ENCODE results near the gene TPMT. TPM values are rescaled to one million over a fixed set of nuclear protein-coding genes. Genes with fewer than 3 reads are reported as not detected.

Gene TPMT
- total RNA-seq, 4 donors from 2014 or later = 6.7 to 14.4 (median 9.7) TPM

- 63% methylated on average over 2 of the region's 2 CpGs for WGBS
- no peaks in the 10 kb centered on the region for H3K9me3 ChIP-seq
- H3K27ac ChIP-seq = no peak overlapping the region
- DNase-seq (ENCODE audit: low spot score in 2 of 2) = no peak
- H3K4me3 ChIP-seq = no peak overlapping the region
- no peaks in the 10 kb centered on the region for H3K27me3 ChIP-seq
- H3K4me1 ChIP-seq = peaks cover 3% of the 10 kb centered on the region
- TF ChIP-seq, protein P1, sequence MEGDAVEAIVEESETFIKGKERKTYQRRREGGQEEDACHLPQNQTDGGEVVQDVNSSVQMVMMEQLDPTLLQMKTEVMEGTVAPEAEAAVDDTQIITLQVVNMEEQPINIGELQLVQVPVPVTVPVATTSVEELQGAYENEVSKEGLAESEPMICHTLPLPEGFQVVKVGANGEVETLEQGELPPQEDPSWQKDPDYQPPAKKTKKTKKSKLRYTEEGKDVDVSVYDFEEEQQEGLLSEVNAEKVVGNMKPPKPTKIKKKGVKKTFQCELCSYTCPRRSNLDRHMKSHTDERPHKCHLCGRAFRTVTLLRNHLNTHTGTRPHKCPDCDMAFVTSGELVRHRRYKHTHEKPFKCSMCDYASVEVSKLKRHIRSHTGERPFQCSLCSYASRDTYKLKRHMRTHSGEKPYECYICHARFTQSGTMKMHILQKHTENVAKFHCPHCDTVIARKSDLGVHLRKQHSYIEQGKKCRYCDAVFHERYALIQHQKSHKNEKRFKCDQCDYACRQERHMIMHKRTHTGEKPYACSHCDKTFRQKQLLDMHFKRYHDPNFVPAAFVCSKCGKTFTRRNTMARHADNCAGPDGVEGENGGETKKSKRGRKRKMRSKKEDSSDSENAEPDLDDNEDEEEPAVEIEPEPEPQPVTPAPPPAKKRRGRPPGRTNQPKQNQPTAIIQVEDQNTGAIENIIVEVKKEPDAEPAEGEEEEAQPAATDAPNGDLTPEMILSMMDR (IDR thresholded peaks at IDR 0.05) = no peak
- no peak for TF ChIP-seq POLR2AphosphoS5 (IDR thresholded peaks at IDR 0.05)
- TF ChIP-seq EP300 (IDR thresholded peaks at IDR 0.05) = no peak
- TF ChIP-seq POLR2A (IDR thresholded peaks at IDR 0.05) = no peak
- no peaks in the 10 kb centered on the region for H3K36me3 ChIP-seq
These were observed 53.0 kb downstream of the TPMT start for GRCh38 chr6:18101873-18102272.

GRCh38 chr6:18101271-18101670 lies 53.6 kb downstream of the TPMT start:
- H3K27ac ChIP-seq = no peak overlapping the region
- TF ChIP-seq POLR2A (IDR thresholded peaks at IDR 0.05) (no peak), POLR2AphosphoS5 (IDR thresholded peaks at IDR 0.05) (no peak)
- peaks cover 3% of the 10 kb centered on the region for H3K4me1 ChIP-seq
- H3K4me3 ChIP-seq = no peak overlapping the region
- H3K9me3 ChIP-seq = no peaks in the 10 kb centered on the region
- DNase-seq (ENCODE audit: low spot score in 2 of 2) = no peak
- H3K36me3 ChIP-seq = no peaks in the 10 kb centered on the region
- 100% methylated on average over 1 of the region's 1 CpG for WGBS
- H3K27me3 ChIP-seq = no peaks in the 10 kb centered on the region

DNA sequence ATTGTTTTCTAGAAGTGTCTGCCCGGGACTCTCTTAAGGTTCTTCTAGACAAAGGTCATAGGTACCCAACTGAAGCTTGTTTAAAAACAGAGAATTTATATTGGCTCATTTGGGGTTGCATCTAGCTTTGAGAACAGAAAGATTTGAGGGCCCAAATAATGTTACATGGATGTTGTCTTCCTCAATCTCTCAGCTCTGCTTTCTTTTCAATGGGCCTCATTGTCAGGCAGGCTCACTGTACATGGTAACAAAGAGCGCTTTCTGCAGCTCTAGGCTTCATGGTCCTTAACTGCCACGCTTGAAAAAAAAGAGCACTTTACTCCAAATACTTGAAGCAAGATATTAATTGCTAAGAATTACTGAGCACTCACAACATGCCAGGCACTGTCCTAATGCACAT lies 54.6 kb downstream of the TPMT start:
- H3K36me3 ChIP-seq = no peaks in the 10 kb centered on the region
- no peak for TF ChIP-seq POLR2A (IDR thresholded peaks at IDR 0.05)
- TF ChIP-seq POLR2AphosphoS5 (IDR thresholded peaks at IDR 0.05) = no peak
- TF ChIP-seq, protein P1 (IDR thresholded peaks at IDR 0.05) = no peak
- TF ChIP-seq EP300 (IDR thresholded peaks at IDR 0.05) = no peak
- 86% methylated on average over 3 of the region's 3 CpGs for WGBS
- peaks cover 3% of the 10 kb centered on the region for H3K4me1 ChIP-seq
- no peak overlapping the region for H3K27ac ChIP-seq
- no peaks in the 10 kb centered on the region for H3K9me3 ChIP-seq
- no peaks in the 10 kb centered on the region for H3K27me3 ChIP-seq
- no peak overlapping the region for H3K4me3 ChIP-seq
- DNase-seq (ENCODE audit: low spot score in 2 of 2) = no peak

DNA sequence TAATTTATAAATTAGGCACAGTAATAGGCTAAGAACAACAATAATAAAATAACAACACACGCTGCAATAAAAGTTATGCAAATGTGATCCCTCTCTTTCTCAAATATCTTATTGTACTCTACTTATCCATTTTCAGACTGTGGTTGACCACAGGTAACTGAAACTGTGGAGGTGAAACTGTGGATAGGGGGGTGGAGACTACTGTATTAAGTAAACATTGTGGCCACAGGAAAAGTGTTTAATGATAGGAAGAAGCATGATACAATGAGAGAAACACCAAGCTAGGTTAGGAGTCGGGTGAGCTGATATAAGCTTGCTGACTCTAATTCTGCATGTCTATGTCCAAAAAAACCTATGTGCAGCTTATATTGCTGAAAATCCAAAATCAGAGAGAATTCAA lies 55.4 kb downstream of the TPMT start:
- 86% methylated on average over 2 of the region's 2 CpGs for WGBS
- TF ChIP-seq, protein P1 (IDR thresholded peaks at IDR 0.05) = no peak
- TF ChIP-seq EP300 (IDR thresholded peaks at IDR 0.05) (no peak), POLR2AphosphoS5 (IDR thresholded peaks at IDR 0.05) (no peak), POLR2A (IDR thresholded peaks at IDR 0.05) (no peak)
- Histone ChIP-seq H3K4me3 (no peak overlapping the region), H3K4me1 (peaks cover 3% of the 10 kb centered on the region), H3K9me3 (no peaks in the 10 kb centered on the region), H3K36me3 (no peaks in the 10 kb centered on the region), H3K27me3 (no peaks in the 10 kb centered on the region), H3K27ac (no peak overlapping the region)
- no peak for DNase-seq (ENCODE audit: low spot score in 2 of 2)

DNA sequence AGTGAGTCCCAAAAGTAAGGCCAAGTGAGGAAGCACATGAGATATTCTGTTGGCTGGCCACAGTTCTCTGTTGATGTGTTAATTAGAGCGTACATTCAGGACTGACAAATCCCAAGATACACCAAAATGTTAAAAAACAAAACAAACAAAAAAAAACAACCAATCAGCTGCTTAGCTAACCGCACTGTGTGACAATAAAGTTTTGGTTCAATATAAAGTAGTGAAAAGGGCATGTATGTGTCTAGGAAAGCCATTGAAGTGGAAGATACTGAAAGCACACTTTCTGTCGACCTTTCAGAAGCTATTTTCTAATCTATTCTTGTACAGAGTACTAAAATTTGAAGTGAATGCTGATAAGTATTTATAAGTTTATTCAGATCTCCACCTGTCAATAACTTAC lies 58.5 kb downstream of the TPMT start:
- Histone ChIP-seq H3K27me3 (no peaks in the 10 kb centered on the region), H3K9me3 (no peaks in the 10 kb centered on the region), H3K4me1 (no peaks in the 10 kb centered on the region), H3K4me3 (no peak overlapping the region), H3K36me3 (no peaks in the 10 kb centered on the region), H3K27ac (no peak overlapping the region)
- no peak for TF ChIP-seq POLR2A (IDR thresholded peaks at IDR 0.05)
- no peak for TF ChIP-seq EP300 (IDR thresholded peaks at IDR 0.05)
- TF ChIP-seq, protein P1 (IDR thresholded peaks at IDR 0.05) = no peak
- no peak for TF ChIP-seq POLR2AphosphoS5 (IDR thresholded peaks at IDR 0.05)
- DNase-seq (ENCODE audit: low spot score in 2 of 2) = no peak
- WGBS = 83% methylated on average over 3 of the region's 3 CpGs

- DNase-seq (ENCODE audit: low spot score in 2 of 2) = no peak
- Histone ChIP-seq H3K4me3 (no peak overlapping the region), H3K27me3 (no peaks in the 10 kb centered on the region), H3K27ac (no peak overlapping the region), H3K36me3 (no peaks in the 10 kb centered on the region), H3K9me3 (peaks cover 13% of the 10 kb centered on the region), H3K4me1 (no peaks in the 10 kb centered on the region)
- no peak for TF ChIP-seq EP300 (IDR thresholded peaks at IDR 0.05)
- TF ChIP-seq, protein P1 (IDR thresholded peaks at IDR 0.05) = no peak
- no peak for TF ChIP-seq POLR2AphosphoS5 (IDR thresholded peaks at IDR 0.05)
- TF ChIP-seq POLR2A (IDR thresholded peaks at IDR 0.05) = no peak
- 70% methylated on average over 1 of the region's 1 CpG for WGBS
These were observed 63.5 kb downstream of the TPMT start for GRCh38 chr6:18091382-18091781.

All from suprapubic skin (tissue), 4 donors.